GM18909 (cell line): ENCODE data around the gene RTL9.
A peak's percentile ranks its signal among the peaks of the same experiment; 100 is the strongest.

Experiments
- ATAC-seq: cut with Tn5 transposase; IDR thresholded peaks from one replicate; pipeline ENCODE4 v1.9.1; 2021; ENCODE audit warnings: mild to moderate bottlenecking; ENCODE audit not compliant: unreplicated experiment, poor library complexity

The RTL9 gene

GRCh38 chrX:110341189-110342035 lies 17.2 kb upstream of the RTL9 start:
- ATAC-seq, result peak; percentile 93

GRCh38 chrX:110346681-110347080 lies 12.0 kb upstream of the RTL9 start:
- ATAC-seq, result no peak

- ATAC-seq, result no peak
These were observed 625 bp downstream of the RTL9 start for GRCh38 chrX:110359273-110359672.

GRCh38 chrX:110363244-110363643 lies 4.6 kb downstream of the RTL9 start:
- ATAC-seq, result no peak

GRCh38 chrX:110373310-110373709 lies 14.7 kb downstream of the RTL9 start:
- ATAC-seq, result no peak

- peak; percentile 65 for ATAC-seq
These were observed 15.9 kb downstream of the RTL9 start for GRCh38 chrX:110374559-110374958.

- ATAC-seq, result no peak
These were observed 22.6 kb downstream of the RTL9 start for GRCh38 chrX:110381216-110381615.

- no peak for ATAC-seq
These were observed 24.8 kb downstream of the RTL9 start for GRCh38 chrX:110383414-110383813.

GRCh38 chrX:110384490-110384889 lies 25.8 kb downstream of the RTL9 start:
- ATAC-seq, result no peak

GRCh38 chrX:110389570-110389969 lies 30.9 kb downstream of the RTL9 start:
- no peak for ATAC-seq

- ATAC-seq, result no peak
These were observed 32.4 kb downstream of the RTL9 start for GRCh38 chrX:110391086-110391485.

GRCh38 chrX:110394651-110395050 lies 36.0 kb downstream of the RTL9 start:
- ATAC-seq, result no peak

GRCh38 chrX:110395877-110396276 lies 37.2 kb downstream of the RTL9 start:
- no peak for ATAC-seq

GRCh38 chrX:110396735-110397134 lies 38.1 kb downstream of the RTL9 start:
- ATAC-seq, result no peak

GRCh38 chrX:110397339-110397738 lies 38.7 kb downstream of the RTL9 start:
- no peak for ATAC-seq

- no peak for ATAC-seq
These were observed 39.3 kb downstream of the RTL9 start for GRCh38 chrX:110397904-110398303.

- ATAC-seq, result no peak
These were observed 40.8 kb downstream of the RTL9 start for GRCh38 chrX:110399497-110399896.

GRCh38 chrX:110399966-110400365 lies 41.3 kb downstream of the RTL9 start:
- no peak for ATAC-seq

GRCh38 chrX:110401135-110401534 lies 42.5 kb downstream of the RTL9 start:
- ATAC-seq, result no peak

GRCh38 chrX:110402091-110402849 lies 43.6 kb downstream of the RTL9 start:
- ATAC-seq, result no peak

GRCh38 chrX:110402850-110403221 lies 44.2 kb downstream of the RTL9 start:
- no peak for ATAC-seq
